GM18868 (cell line): ENCODE measurements around the gene HIP1.
"Not testable (repeated sequence)": the region's sequence is repeated elsewhere in the genome, so short reads cannot be mapped to it uniquely, and the experiment has no call there.

Source experiments
- ATAC-seq: cut with Tn5 transposase; IDR thresholded peaks from one replicate; pipeline ENCODE4 v1.9.1; 2021; ENCODE audit warnings: mild to moderate bottlenecking, moderate library complexity; ENCODE audit not compliant: unreplicated experiment

The HIP1 gene

DNA sequence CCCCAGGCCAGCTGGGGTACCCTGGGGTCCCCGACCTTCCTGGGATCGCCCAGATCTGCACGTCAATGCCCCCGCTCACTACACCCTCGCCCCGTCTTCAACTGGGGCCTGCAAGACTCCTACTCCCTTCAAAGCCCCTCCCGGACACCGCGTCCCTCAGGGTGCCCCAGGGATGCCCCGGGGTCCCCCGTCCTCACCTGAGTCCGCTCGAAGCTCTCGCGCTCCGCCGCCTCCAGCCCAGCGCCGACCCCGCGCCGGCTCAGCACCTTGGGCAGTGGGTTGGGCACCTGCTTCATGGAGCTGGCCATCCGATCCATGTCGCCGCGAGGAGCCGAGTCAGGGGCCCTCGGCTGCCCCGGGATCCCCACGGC, at the start of gene HIP1:
Gene HIP1 (minus strand): TSS at position 338 of the 371 bp plus-strand sequence. CDS start 21 bp downstream, at position 317.
- ATAC-seq, result peak; percentile 9

DNA sequence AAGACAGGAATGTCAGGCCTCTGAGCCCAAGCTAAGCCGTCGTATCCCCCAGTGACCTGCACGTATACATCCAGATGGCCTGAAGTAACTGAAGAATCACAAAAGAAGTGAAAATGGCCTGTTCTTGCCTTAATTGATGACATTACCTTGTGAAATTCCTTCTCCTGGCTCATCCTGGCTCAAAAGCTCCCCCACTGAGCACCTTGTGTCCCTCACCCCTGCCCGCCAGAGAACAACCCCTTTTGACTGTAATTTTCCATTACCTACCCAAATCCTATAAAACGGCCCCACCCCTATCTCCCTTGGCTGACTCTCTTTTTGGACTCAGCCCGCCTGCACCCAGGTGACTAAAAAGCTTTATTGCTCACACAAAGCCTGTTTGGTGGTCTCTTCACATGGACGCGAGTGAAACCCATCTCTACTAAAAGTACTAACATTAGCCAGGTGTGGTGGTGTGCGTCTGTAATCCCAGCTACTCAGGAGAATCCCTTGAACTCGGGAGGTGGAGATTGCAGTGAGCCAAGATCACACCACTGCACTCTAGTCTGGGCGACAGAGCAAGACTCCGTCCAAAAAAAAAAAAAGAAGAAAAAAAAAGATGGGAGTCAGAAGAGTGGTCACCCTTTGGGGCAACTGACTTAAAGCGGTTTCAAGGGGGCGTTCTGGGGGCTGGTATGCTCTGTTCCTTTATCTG, 49.6 kb upstream of the HIP1 start:
- ATAC-seq, result not testable (repeated sequence)

DNA sequence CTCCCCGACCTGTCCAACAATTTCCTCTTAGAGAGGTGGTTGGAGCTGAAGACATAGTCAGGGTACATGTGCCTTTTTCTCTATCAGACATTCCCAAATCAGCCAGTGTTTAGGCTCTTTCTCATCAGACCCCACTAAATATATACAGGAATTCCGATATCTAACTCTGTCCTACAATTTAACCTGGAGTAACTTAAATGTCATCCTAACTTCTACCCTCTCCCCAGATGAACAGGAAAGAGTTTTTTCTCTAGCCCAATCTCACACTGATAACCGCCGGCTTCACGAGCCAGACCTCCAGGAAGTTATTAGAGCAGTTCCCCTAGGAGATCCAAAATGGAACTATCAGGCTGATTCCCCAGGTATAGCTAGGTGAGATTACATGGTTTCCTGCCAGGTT, 44.3 kb upstream of the HIP1 start:
- ATAC-seq, result not testable (repeated sequence)

DNA sequence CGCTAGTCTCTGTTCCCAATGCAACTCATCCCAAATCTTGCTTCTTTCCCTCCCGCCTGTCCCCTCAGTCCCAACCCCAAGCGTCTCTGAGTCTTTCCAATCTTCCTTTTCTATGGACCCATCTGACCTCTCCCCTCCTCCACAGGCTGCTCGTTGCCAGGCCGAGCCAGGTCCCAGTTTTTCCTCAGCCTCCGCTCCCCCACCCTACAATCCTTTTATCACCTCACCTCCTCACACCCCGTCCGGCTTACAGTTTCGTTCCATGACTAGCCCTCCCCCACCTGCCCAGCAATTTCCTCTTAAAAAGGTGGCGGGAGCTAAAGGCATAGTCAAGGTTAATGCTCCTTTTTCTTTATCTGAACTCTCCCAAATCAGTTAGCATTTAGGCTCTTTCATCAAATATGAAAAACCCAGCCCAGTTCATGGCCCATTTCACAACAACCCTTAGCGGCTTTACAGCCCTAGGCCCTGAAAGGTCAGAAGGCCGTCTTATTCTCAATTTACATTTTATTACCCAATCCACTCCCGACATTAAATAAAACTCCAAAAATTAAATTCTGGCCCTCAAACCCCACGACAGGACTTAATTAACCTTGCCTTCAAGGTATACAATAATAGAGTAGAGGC, 42.0 kb upstream of the HIP1 start:
- not testable (repeated sequence) for ATAC-seq

DNA sequence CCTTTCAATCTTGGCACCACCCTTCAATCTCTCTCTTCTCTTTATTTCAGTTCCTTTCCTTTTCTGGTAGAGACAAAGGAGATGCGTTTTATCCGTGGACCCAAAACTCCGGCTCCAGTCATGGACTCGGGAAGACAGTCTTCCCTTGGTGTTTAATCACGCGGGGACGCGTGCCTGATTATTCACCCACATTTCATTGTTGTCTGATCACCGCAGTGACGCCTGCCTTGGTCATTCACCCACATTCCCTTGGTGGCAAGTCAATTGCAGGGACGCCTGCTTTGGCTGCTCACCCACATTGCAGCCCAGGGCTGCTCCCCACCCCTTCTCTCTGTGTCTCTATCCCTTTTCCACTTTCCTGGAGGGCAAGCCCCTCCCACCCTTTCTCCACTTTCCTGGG, 40.8 kb upstream of the HIP1 start:
- not testable (repeated sequence) for ATAC-seq

DNA sequence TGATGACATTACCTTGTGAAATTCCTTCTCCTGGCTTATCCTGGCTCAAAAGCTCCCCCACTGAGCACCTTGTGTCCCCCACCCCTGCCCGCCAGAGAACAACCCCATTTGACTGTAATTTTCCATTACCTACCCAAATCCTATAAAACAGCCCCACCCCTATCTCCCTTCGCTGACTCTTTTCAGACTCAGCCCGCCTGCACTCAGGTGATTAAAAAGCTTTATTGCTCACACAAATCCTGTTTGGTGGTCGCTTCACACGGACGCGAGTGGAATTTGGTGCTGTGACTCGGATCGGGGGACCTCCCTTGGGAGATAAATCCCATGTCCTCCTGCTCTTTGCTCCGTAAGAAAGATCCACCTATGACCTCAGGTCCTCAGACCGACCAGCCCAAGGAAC, 40.3 kb upstream of the HIP1 start:
- not testable (repeated sequence) for ATAC-seq

DNA sequence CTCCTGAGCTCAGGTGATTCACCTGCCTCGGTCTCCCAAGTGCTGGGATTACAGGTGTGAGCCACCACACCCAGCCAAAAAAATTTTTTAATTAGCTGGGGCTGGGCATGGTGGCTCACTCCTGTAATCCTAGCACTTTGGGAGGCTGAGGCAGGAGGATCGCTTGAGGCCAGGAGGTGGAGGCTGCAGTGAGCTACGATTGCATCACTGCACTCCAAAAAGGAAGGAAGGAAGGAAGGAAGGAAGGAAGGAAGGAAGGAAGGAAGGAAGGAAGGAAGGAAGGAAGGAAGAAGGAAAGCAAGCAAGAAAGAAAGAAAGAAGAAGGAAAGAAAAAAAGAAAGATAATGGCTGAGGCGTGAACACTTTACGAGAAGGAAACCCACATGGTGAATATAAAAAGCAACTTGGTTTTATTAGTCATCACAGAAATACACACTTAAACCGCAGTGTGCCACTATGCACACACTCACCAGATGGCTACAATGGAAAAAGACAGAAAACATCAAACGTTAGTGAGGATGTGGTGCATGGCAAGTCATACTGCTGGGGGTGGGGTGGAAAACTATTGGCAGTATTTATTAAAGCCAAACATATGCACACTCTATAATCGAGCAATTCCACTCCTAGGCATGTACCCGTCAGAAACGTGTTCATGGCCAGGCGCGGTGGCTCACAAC, 37.7 kb upstream of the HIP1 start:
- ATAC-seq, result no peak

DNA sequence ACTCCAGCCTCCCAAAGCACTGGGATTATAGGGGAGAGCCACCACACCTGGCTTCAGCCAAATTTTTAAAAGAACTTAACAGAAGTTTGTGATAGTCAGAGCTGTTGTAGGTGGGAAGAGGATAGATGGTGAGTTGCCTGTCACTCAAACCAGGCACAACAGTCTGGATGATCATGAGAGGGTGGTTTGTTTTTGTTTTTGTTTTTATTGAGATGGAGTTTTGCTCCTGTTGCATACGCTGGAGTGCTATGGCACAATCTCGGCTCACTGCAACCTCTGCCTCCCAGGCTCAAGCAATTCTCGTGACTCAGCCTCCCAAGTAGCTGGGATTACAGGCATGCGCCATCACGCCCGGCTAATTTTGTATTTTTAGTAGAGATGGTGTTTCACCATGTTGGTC, 35.2 kb upstream of the HIP1 start:
- ATAC-seq, result not testable (repeated sequence)

DNA sequence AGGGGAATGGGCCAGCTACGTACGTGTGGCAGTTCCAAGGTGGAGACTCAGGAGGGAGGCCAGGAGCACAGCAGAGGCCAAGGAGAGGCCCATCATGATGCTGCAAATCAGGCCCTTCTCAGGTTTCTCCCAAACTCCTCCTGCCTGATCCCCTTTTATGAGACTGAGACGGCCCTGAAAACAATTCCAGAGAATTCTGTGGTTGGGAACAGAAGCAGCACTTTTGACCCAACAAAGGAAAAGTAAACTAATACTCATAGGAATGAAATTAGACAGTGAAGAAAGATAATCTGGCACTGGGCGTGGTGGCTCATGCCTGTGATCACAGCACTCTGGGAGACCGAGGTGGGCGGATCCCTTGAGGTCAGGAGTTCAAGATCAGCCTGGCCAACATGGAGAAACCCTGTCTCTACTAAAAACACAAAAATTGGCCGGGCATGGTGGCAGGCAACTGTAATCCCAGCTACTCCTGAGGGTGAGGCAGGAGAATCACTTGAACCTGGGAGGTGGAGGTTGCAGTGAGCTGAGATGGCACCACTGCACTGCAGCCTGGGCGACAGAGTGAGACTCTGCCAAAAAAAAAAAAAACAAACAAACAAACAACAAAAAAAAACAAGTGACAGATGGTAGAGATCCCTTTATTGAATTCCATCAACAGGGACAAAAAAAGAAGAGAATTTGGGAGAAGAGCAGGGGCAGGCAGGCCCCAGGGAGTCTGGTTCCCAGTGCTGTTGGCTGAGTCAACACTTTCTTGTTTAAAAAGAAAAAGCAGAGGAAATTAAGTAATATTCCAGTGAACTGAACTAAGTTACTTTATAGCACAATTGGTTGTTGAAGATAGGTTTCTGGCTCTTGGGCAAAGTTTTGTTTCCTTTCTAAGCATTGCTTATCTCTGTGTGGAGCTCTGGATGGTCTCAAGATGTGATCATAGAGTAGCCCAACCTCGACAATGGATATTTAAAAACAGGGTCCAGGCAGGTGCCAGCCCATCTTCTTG, 33.6 kb upstream of the HIP1 start, which contains the start of gene CCL26:
Gene CCL26 (minus strand): TSS at position 131 of the 997 bp plus-strand sequence. CDS start 35 bp downstream, at position 96.
- no peak for ATAC-seq

DNA sequence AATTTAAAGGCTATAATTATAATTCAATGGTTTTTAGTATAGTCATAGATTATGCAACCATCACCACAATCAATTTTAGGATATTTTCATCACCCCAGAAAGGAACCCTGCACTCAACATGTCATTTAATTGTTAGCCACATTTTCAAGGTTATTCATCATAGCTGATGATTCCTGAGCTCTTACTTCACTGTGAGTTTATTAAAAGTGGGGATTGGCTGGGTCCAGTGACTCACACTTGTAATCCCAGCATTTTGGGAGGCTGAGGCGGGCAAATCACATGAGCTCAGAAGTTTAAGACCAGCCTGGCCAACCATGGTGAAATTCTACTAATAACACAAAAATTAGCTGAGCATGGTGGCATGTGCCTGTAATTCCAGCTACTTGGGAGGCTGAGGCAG, 32.5 kb upstream of the HIP1 start:
- no peak for ATAC-seq

DNA sequence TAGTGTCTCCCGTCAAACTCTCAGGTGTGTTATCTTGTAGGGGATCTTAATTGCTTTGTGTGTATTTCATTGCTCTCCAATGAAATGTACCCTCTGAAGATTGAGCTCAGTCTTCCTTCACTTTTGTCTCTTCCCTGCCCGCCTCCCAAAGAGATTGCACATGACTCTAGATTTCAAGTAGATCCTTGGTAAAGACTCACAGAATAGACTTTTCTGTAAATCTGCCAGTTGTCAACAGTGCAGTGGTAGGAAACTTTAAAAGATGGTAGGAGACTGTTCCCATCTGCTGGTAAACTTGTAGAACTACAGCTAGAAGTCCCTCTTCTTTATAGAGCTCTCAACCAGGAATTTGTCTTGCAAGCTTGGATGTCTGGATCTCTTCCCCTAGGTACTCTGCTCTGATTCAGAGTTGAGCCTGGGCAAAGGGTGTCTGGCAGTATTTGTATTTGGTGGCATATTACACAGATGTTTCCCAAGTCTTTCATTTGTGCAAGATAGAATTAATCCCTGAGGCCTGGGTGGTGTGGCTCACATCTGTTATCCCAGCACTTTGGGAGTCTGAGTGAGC, 23.7 kb upstream of the HIP1 start:
- ATAC-seq, result peak; percentile 47

DNA sequence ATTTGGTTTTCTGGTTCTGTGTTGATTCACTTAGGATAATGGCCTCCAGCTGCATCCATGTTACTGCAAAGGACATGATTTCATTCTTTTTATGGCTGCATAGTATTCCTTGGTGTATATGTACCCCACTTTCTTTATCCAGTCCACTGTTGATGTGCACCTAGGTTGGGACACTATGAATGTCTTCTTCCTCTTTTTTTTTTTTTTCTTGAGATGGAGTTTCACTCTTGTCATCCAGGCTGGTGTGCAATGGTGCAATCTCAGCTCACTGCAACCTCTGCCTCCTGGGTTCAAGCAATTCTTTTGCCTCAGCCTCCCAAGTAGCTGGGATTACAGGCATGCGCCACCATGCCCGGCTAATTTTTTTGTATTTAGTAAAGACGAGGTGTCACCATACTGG, 23.1 kb upstream of the HIP1 start:
- not testable (repeated sequence) for ATAC-seq

DNA sequence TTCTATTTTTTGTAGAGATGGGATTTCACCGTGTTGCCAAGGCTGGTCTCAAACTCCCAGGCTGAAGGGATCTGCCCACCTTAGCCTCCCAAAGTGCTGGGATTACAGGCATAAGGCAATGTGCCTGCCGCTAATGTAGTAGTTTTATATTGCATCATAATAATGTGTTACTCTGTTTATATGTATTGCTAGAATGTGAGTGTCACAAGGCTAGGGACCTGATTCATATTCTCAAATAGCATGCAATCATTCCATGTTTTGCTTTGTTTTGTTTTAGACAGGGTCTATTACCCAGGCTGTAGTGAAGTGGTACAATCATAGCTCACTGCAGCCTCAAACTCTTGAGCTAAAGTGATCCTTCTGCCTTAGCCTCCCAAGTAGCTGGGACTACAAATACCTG, 19.8 kb upstream of the HIP1 start:
- ATAC-seq, result no peak

DNA sequence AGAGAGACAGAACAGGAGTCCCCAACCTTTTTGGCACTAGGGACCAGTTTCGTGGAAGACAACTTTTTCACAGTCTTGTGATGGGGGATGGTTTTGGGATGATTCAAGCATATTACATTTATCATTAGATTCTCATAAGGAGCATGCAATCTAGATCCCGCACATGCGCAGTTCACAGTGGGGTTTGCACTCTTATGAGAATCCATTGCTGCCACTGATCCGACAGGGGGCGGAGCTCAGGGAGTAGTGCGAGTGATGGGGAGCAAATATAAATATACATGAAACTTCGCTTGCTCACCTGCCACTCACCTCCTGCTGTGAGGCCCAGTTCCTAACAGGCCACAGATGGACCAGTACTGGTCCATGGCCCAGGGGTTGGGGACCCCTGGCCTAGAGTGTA, 19.1 kb upstream of the HIP1 start:
- ATAC-seq, result no peak

DNA sequence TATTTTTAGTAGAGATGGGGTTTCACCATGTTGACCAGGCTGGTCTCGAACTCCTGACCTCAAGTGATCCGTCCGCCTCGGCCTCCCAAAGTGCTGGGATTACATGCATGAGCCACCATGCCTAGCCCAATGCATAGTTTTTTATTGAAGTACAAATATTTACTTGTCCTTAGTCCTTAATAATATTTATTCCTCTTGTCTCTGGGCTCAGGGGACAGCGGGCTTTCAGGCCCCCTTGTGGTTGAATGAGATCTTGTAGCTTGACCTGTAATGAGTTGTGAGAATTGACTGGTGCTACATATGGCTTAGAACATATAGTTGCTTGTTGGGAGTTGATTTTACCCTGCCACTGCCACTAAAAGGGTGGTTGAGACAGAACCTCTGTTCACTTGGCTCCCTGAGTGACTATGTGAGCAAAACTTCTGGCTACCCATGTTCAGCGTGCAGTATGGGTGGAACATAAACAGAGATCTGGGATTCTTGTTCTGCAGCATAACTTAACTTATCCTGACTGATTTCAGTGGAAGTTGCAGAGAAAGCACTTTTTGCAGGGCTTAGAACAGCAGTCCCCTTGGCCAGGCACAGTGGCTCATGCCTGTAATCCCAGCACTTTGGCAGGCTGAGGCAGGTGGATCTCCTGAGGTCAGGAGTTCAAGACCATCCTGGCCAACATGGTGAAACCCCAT, 18.4 kb upstream of the HIP1 start:
- ATAC-seq, result no peak

DNA sequence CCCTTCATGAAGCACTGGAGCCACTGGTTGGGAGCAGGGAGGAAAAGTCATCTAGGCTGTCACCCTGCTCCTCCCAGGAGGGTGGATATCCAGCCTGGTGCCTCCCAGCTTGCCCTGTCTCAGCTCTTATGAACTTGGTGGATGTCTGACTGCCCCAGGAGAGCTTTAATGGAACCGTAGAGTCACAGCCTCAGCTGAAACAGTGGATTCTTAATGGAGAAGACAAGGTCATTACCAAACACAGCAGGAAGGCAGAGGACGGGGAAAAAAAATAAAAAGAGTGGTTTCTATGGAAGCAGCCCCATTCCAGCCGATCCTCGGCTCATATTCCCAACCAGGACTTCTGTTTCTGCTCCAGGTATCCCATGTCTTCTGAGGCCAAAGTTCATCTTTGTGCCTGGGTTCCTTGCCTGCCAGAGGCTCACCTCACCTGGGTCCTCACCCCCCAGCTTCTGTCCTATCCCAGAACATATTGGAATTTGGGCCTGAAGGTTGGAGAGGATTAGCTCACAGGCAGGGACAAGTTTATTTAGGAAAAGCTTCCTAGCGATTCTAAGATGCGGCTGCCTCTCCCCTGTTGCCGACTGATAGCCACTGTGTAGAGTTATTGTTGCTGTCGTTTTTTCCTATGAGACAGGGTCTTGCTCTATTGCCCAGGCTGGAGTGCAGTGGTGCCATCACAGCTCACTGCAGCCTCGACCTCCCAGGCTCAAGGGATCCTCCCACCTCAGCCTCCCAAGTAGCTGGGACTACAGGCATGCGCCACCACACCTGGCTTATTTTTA, 17.7 kb upstream of the HIP1 start:
- no peak for ATAC-seq

DNA sequence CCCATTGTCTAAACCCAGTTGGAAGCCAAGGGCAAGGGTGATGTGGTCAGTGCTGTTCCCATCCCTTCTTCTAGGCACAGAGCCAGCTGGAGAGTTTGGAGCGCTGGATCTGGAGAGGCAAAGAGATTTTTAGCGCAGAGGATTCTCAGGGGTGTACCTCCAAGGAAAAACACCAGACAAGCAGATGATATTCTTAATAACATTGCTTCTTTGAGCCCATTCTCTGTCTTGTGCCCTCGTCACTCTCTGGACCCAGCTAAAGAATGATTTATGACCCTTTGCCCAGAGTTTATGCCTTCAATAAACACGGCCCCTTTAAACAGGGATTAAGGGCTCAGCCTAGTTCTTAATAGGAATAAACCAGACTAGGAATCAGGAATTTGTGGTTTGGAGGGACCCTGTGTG, 4.7 kb upstream of the HIP1 start:
- ATAC-seq, result no peak

DNA sequence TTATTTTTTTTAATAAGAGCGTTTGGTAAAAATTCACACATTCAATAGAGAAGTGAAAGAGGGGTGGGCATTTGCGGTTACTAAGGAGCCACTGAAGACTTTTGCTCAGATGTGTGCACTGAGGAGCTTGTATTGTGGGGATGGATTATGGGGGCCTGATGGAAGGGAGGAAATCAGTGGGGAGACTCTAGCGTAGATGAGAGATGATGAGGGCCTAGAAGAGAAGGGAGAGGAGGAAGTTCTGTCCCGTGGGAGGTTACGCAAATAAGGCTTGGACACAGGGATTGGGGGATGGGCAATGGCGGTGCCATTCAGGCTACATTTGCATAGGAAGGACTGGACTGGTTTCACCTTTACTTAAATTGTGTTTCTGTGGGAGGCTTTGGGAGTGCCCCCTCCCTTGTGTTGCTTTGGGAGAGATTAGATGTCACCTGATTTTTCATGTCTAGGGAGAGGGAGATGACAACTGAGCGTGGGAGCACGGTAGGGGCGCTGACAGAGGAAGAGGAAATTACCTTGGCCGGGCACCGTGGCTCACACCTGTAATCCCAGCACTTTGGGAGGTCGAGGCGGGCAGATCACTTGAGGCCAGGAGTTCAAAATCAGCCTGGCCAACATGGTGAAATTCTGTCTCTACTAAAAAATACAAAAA, 2.2 kb upstream of the HIP1 start:
- ATAC-seq, result no peak
